NT2/D1 (cell line): ENCODE measurements around the gene MMS22L.
A peak's percentile ranks its signal among the peaks of the same experiment; 100 is the strongest.

Experiments used
- DNase-seq: peaks from one replicate; pipeline ENCODE4 v3.0.0-alpha.2; 2011; ENCODE audit warnings: low read depth, low spot score
- H3K27me3 ChIP-seq: 2 replicates; pipeline ENCODE4 v1.6.0; 2011; ENCODE audit warnings: mild to moderate bottlenecking; ENCODE audit not compliant: insufficient read length, insufficient read depth
- H3K36me3 ChIP-seq: 2 replicates; pipeline ENCODE4 v1.6.1; 2011; ENCODE audit warnings: mild to moderate bottlenecking, low read length, mixed read lengths; ENCODE audit not compliant: insufficient read depth, insufficient read length
- H3K4me1 ChIP-seq: 2 replicates; pipeline ENCODE4 v1.5.1; 2011; ENCODE audit not compliant: insufficient read depth, insufficient read length
- H3K4me3 ChIP-seq: 2 replicates; pipeline ENCODE4 v1.5.1; 2011; ENCODE audit warnings: low read depth; ENCODE audit not compliant: insufficient read length
- H3K9ac ChIP-seq: 2 replicates; pipeline ENCODE4 v1.6.0; 2011; ENCODE audit warnings: low read depth; ENCODE audit not compliant: insufficient read length
- H3K9me3 ChIP-seq: 2 replicates; pipeline ENCODE4 v1.5.1; 2011; ENCODE audit warnings: mild to moderate bottlenecking, low read length; ENCODE audit not compliant: insufficient read depth
- SUZ12 ChIP-seq: IDR thresholded peaks from 2 replicates; pipeline ENCODE4 v1.6.1; 2011; ENCODE audit not compliant: insufficient read length, insufficient read depth; ENCODE audit errors: extremely low read depth
- YY1 ChIP-seq: IDR thresholded peaks from 2 replicates; pipeline ENCODE4 v1.6.1; 2011; ENCODE audit not compliant: insufficient read length, insufficient read depth
- ZNF274 ChIP-seq: IDR thresholded peaks from 2 replicates; pipeline ENCODE4 v1.6.1; 2011; ENCODE audit warnings: mild to moderate bottlenecking, low read depth, low read length

The MMS22L gene

GRCh38 chr6:97282726-97283617, at the start of gene MMS22L:
MMS22L (minus strand) TSS chr6:97283216; CDS start chr6:97282477, 739 bp downstream.
- DNase-seq = peak; percentile 81
- Histone ChIP-seq H3K4me1 (no peaks in the 10 kb centered on the region), H3K36me3 (peaks cover 35% of the 10 kb centered on the region), H3K27me3 (no peaks in the 10 kb centered on the region), H3K9me3 (no peaks in the 10 kb centered on the region), H3K9ac (peak within 1 kb of the TSS; percentile 91), H3K4me3 (peak within 1 kb of the TSS; percentile 90)
- TF ChIP-seq YY1 (no peak), ZNF274 (no peak), SUZ12 (no peak)

- H3K27me3 ChIP-seq = no peaks in the 10 kb centered on the region
- no peaks in the 10 kb centered on the region for H3K36me3 ChIP-seq
- no peaks in the 10 kb centered on the region for H3K4me1 ChIP-seq
- no peak overlapping the region for H3K9ac ChIP-seq
- H3K9me3 ChIP-seq = no peaks in the 10 kb centered on the region
- TF ChIP-seq YY1 (no peak), ZNF274 (no peak), SUZ12 (no peak)
- H3K4me3 ChIP-seq = no peak overlapping the region
- DNase-seq = no peak
Measured at GRCh38 chr6:97322811-97323210, 39.8 kb upstream of the MMS22L start.

- H3K36me3 ChIP-seq = no peaks in the 10 kb centered on the region
- TF ChIP-seq SUZ12 (no peak), YY1 (no peak), ZNF274 (no peak)
- no peak overlapping the region for H3K4me3 ChIP-seq
- H3K27me3 ChIP-seq = no peaks in the 10 kb centered on the region
- no peak overlapping the region for H3K9ac ChIP-seq
- H3K4me1 ChIP-seq = no peaks in the 10 kb centered on the region
- no peak for DNase-seq
- no peaks in the 10 kb centered on the region for H3K9me3 ChIP-seq
Measured at GRCh38 chr6:97322226-97322625, 39.2 kb upstream of the MMS22L start.

GRCh38 chr6:97316978-97317377, 34.0 kb upstream of the MMS22L start:
- H3K9ac ChIP-seq = no peak overlapping the region
- H3K4me1 ChIP-seq = no peaks in the 10 kb centered on the region
- no peak for DNase-seq
- H3K4me3 ChIP-seq = no peak overlapping the region
- no peaks in the 10 kb centered on the region for H3K27me3 ChIP-seq
- TF ChIP-seq ZNF274 (no peak), YY1 (no peak), SUZ12 (no peak)
- H3K36me3 ChIP-seq = no peaks in the 10 kb centered on the region
- H3K9me3 ChIP-seq = no peaks in the 10 kb centered on the region

GRCh38 chr6:97312241-97312640, 29.2 kb upstream of the MMS22L start:
- TF ChIP-seq SUZ12 (no peak), ZNF274 (no peak), YY1 (no peak)
- H3K9me3 ChIP-seq = no peaks in the 10 kb centered on the region
- no peak overlapping the region for H3K9ac ChIP-seq
- H3K4me1 ChIP-seq = no peaks in the 10 kb centered on the region
- no peaks in the 10 kb centered on the region for H3K36me3 ChIP-seq
- no peak for DNase-seq
- H3K27me3 ChIP-seq = no peaks in the 10 kb centered on the region
- no peak overlapping the region for H3K4me3 ChIP-seq

GRCh38 chr6:97306544-97307320, 23.7 kb upstream of the MMS22L start:
- DNase-seq = no peak

GRCh38 chr6:97305414-97306066, 22.5 kb upstream of the MMS22L start:
- DNase-seq = no peak
- Histone ChIP-seq H3K4me1 (no peaks in the 10 kb centered on the region), H3K27me3 (no peaks in the 10 kb centered on the region), H3K9me3 (no peaks in the 10 kb centered on the region), H3K9ac (no peak overlapping the region), H3K4me3 (no peak overlapping the region), H3K36me3 (no peaks in the 10 kb centered on the region)
- TF ChIP-seq SUZ12 (no peak), ZNF274 (no peak), YY1 (no peak)

More at GRCh38 chr6:97306544-97307320, 23.7 kb upstream of the MMS22L start:
- no peak overlapping the region for H3K4me3 ChIP-seq
- no peaks in the 10 kb centered on the region for H3K9me3 ChIP-seq
- TF ChIP-seq SUZ12 = no peak
- no peak for TF ChIP-seq YY1
- no peak for TF ChIP-seq ZNF274
- no peaks in the 10 kb centered on the region for H3K27me3 ChIP-seq
- no peak overlapping the region for H3K9ac ChIP-seq
- no peaks in the 10 kb centered on the region for H3K4me1 ChIP-seq
- no peaks in the 10 kb centered on the region for H3K36me3 ChIP-seq
